Peyer's patch (tissue), 4 donors: ENCODE results near the gene UBA3.

Experiments used
- POLR2A ChIP-seq, 2 donors: fragments of 450-650 bp; IDR thresholded peaks; one replicate each; pipeline ENCODE4 v1.5.1; 2017; ENCODE audit warnings: antibody characterized with exemption in 2 of 2, mild to moderate bottlenecking in 2 of 2, moderate library complexity in 2 of 2
- TF ChIP-seq, protein P1 (sequence below), 6 experiments: fragments of 450-650 bp in 4 of 6; fragments of 200-600 bp in 2 of 6; sonication (generic) in 1 of 6; IDR thresholded peaks; one replicate each; pipeline ENCODE4 v1.5.1; 2017 to 2019; ENCODE audit warnings: antibody characterized with exemption in 6 of 6, mild to moderate bottlenecking in 3 of 6, moderate library complexity in 1 of 6

DNA sequence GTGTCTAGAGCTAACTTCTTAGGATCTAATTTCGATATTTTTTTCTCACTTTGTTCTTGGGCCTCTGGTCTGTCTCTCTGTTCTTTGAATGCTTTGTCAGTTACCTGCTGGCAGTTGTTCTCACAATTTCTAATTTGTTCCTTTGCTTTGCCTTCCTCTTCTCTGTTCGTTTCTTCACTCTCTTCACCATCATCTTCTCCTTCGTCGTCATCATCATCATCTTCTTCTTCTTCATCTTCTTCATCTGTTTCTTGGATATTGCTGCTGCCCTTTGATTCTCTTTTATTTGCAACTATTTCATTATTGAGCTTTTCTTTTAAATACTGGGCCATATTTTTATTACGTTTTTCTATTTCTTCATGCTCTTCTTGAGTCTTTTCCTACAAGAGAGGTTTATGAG is 39.5 kb upstream of the UBA3 start:
- TF ChIP-seq, protein P1, sequence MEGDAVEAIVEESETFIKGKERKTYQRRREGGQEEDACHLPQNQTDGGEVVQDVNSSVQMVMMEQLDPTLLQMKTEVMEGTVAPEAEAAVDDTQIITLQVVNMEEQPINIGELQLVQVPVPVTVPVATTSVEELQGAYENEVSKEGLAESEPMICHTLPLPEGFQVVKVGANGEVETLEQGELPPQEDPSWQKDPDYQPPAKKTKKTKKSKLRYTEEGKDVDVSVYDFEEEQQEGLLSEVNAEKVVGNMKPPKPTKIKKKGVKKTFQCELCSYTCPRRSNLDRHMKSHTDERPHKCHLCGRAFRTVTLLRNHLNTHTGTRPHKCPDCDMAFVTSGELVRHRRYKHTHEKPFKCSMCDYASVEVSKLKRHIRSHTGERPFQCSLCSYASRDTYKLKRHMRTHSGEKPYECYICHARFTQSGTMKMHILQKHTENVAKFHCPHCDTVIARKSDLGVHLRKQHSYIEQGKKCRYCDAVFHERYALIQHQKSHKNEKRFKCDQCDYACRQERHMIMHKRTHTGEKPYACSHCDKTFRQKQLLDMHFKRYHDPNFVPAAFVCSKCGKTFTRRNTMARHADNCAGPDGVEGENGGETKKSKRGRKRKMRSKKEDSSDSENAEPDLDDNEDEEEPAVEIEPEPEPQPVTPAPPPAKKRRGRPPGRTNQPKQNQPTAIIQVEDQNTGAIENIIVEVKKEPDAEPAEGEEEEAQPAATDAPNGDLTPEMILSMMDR (IDR thresholded peaks at IDR 0.05), result no peak
- TF ChIP-seq POLR2A (IDR thresholded peaks at IDR 0.05), result no peak
